NCI-H1417 treated with DMSO at 0.1 percent for 48 hours (cell line): ENCODE measurements around the gene BCL2L12.

Experiments used
- DNase-seq: peaks from one replicate; lab custom pipeline; 2025; lab: John Stamatoyannopoulos, UW

Gene BCL2L12

DNA sequence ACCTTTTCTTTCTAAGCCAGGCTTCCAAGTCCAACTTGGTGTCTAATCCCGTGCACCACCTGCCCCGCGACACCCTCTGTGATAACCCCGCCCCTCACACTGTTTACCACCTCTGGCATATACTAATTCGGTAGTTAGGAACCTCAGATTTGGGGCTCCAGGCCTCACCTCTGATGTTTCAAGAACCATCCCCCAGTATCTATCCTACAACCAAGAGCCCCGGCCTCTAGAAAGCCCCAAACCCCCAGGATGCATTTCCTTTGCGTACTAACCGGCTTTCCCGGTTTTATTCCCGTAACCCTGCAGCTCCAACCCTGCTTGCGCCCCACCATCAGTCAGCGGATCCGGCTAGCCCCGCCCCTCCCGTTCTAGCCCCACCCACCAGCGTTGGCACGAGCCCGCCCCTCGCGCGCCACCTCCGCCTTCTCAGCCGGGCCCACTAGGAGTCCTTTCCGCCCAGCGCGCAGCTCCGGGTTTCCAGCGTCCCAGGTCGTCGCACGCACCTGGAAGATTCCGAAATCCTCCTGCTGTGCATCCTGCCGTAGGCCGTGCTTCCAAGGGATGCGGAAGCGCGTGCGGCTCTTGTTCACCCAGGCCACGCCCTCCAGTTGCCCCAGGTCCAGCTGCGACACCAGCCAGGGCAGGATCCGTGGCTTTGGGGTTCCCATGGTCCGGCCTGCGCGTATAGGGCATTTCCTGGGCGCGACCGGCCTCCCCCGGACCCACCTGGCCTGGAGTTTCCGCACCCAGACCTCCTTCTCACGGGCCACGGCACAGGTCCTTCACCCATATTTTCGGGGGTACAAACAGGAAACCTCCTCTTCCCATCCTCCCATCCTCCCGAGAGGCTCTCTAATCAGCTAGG lies 1.3 kb upstream of the BCL2L12 start:
- DNase-seq, result peak; percentile 26

DNA sequence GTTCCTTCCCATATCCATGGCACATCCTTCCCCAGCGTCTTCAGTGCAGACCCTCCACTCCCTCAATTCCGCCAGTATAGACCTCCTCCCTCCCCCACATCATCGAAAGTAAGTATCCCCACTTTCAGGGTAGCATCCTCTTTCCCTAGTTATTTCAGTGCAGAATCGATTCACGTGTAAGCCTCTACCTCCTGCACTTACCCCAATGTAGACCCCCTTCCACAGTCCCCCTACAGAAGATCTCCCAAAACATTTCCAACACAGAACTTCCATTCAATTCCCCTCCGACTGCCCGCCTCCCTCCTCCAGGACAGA lies 740 bp upstream of the BCL2L12 start:
- DNase-seq, result no peak

DNA sequence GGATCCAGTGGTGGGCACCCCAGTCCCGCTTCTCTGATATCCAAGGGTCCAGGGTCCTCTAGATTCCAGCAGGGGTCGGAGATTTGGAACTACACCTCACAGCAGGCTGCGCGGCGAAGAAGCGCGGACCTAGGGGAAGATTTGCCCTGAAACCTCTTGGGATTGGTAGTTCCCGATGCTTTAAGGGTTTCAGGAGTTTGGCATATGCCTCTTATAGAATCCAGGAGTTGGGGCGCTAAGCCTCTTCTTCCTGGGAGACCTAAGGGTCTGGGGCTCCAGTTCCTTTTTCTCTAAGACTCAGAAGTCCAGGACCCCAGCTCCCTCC lies 349 bp downstream of the BCL2L12 start:
- no peak for DNase-seq

DNA sequence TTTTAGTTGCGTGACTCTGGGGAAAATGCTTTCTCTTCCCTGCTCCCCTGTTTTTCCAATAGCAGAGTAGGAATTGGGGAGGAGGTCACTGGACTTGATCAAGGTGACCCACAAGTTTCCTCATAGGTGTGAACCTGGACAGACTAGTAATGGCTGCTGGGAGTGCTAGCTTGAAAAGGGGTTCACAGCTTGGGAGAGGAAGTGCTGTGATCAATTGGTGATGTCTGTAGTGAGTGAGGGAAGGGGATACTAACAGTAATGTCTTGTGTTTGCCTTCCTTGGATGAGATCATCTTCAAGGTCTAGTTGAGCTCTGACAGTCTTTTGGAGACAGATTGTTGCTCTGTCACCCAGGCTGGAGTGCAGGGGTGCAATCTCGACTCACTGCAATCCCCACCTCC lies 1.7 kb downstream of the BCL2L12 start:
- no peak for DNase-seq

DNA sequence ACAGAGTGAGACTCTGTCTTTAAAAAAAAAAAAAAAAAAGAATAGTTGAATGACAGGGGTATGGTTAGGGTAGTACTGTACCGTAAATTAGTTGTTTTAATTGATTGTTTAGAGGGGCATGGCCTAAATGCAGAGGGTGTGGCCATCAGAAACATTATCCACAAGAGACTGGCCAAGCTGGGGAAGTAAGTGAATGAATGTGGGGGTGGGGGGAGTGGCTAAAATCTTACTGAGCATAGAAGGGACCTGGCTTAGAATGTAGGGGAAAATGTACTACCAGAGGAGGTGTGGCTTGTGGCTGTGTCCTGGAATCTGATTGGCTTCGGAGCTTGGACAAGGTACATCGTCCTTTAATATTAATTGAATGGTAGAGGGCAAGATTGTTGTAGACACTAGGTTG lies 3.8 kb downstream of the BCL2L12 start:
- no peak for DNase-seq

DNA sequence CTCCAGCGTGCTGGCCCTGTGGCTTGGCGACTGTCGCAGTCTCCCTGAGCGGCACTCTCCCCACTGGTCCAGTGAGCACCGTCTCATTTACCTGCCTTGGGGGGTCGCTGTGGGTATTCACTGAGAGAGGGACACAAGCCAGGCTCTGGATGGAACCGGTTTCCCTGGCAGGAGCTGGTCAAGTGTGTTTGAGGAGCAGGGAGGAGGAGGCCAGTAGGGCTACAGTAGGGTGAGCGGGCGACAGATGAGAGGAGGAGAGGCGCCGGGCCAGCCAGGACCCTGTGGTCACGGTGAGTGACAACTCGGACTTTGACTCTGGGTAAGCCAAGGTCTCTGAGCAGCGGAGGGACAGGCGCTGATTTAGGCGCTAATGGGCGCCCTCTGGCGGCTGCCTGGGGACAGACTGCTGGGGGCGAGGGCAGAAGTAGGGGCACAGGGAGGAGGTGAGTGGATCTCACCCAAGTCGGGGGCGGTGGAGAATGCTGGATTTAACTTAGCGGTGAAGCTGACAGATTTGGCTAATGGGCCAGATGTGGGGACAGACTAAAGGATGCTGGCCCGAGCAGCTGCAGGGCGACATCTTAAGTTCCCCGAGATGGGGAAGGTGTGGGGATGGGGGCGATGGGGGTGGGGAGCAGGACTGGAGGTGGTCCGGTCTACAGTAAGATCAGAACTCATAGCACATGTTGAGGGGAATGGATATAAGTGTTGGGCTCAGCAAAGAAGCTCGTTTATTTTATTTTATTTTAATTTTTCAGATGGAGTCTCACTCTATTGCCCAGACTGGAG lies 6.6 kb downstream of the BCL2L12 start:
- DNase-seq, result no peak

DNA sequence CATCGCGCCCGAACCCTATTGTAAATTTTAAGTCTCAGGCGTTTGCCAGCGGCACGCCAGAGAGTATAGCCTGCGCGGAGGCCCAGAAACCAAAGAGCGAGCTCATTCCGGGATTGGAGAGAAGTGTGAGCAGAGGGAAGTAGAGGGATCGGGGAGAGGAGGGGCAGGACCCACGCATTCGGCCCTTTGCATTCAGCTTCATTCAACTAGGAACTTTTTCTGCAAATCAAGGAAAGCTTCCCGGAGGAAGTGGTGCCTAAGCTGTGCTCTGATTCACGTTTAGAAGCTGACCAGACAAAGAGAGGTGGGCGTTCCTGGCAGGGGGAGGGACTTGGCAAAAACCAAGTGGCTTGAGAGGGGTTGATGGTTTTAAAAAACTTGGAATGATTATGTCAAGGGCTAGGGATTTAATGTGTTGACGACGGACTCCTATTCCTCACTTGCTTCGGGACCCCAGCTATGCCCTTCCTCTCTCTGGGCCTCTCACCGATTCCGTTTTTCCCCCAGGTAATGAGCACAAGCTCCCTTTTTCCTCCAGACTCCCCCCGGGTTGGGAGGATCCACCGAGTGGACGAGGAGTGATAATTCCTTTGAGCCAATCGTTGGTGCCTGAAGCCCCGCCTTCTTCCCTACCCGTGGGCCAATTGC lies 10.5 kb downstream of the BCL2L12 start:
- no peak for DNase-seq

DNA sequence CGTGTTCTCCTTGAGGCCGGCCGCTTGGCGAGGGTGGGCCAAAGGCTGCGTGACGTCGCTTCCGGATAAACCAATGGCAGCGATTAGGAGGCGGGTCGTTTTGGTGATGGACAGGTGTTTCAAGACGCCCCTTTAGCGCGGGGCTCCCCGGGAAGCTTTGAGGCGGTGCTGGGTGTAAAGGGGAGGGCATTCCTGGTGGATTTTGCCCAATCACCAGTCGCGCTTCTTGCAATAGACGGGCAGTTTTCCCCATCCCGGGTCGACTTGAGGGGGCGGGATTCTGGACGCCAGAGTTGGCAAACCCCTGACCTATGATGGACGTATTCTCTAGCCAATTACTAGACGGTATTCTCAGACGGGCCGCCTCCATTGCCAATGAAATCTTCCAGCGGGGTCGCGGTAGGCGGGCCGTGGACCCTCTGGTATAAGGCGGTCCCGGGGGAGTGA lies 11.1 kb downstream of the BCL2L12 start:
- peak; percentile 100 for DNase-seq

DNA sequence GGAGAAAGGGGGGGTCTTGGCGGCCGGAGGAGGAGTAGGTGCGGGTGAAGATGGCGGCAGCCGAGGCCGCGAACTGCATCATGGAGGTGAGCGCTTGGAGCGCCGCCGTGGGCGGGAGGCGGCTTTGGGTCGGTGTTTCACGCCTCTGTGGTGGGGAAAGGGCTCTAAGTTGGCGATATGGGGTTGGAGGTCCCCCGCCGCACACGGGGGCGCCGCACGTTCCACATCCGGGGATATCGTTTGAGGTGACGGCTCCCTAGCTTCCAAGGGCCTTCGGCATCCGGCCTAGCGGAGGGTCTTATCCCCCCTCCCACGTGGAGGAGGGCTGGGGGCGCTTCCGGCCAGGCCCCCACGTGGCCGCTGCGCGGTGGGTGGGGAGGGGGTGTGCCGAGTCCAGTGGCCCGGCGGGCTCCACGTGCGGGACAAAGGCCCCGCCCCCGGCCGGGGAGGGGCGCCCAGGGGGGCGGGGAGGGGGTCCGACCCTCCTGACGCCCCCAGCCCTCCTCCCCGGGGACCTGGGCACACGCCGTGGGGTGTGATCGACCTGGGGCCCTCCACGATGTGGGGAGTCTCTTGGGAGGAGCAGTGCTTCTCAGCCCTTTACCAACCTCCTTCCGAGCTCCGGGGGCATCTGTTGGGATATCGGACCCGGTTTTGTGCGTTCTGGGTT lies 11.6 kb downstream of the BCL2L12 start, which contains the start of gene PRMT1:
PRMT1 (plus strand) TSS at position 41 of the 670 bp plus-strand sequence; CDS start at position 51, 10 bp downstream.
- no peak for DNase-seq

DNA sequence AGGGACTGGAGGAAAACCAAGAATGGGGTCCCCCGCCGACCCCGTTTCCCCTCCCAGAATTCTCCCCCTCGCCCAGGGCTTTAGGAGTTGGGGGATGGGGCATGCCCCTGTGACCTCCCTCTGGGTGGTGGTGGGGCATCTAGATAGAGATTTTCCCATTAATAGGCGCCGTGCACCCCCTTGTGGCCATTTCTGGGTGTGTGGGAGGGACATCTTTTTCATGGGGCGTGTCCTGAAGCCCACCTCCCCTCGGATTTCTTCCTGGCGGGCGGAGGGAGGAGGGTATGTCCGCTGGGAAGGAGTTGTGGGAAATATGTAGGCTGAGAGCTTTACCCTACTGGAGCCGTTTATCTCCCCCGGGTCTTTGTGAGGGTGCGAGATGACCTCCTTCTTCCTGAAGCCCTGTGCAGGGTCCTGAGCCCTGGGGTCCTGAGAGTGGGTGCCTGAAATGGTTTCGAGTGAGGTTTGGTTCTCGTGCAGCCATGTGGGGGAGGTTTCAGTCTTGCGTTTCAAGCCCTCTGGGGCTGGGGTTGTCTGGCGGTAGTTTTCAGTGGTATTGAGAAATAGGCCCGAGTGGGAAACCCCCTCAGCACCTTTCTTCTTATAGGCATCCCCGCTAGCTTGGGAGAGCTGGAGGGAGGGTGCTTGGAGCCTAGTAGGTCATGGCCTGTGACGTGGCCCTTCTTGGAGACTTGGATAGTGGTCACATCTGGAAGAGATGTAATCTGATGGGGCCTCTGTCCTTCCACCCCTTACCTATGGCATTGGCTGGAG lies 12.4 kb downstream of the BCL2L12 start:
- no peak for DNase-seq

DNA sequence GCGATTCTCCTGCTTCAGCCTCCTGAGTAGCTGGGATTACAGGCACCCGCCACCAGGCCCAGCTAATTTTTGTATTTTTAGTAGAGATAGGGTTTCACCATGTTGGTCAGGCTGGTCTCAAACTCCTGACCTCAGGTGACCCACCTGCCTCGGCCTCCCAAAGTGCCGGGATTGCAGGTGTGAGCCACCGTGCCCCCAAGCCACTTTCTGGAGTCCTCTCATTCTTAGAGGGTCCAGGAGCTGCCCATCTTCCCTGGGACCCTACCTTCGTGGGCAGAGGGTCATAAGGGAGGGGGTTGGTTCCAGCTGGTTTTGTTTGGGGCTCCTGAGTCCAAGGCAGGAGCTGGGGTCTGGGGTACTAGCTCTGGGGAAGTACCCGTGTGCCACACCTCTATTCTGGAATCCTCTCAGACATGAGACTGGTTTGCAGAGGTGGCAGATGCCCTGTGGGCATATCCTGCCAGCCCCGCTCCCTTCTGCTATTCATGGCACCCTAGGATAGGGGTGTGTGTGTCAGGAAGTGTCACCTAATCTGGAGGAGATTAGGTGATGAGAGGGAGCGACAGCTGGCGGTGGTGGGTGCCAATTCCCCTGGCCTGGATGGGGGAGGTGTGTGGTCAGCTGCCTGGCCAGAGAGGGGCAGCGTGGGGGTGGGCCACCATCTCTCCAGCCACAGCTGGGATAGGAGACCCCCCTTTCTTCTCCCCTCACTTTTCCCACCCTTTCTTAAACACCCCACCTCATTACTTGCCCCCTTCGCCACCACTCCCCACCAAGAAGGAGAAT lies 13.4 kb downstream of the BCL2L12 start:
- DNase-seq, result no peak

DNA sequence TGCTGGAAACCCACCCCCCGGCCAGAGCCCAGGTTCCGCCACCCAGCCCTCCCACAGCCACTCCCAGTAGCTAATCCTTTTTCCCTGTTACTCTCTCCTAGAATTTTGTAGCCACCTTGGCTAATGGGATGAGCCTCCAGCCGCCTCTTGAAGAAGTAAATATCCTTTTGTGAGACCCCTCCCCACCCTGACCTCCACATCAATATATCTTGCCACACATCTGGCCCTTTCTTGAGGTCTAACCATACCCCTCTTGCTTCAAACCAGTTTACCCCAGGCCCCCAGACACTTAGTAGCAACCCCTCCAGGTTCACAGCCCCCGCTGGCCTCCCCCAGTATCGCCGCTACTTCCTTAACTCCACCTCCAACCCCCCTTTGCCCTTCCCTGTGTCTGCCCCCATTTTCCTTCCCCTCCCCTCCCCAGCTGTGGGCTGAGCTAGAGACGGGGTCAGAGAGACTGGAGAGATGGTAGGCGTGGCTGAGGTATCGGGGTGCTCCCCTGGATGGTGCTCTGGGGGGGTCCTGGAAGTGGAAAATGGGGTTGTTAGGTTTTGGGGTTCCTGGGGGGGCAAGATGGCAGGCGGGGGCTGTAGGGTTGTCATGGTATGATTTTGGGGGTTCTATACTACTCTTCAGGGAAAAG lies 14.2 kb downstream of the BCL2L12 start:
- no peak for DNase-seq

DNA sequence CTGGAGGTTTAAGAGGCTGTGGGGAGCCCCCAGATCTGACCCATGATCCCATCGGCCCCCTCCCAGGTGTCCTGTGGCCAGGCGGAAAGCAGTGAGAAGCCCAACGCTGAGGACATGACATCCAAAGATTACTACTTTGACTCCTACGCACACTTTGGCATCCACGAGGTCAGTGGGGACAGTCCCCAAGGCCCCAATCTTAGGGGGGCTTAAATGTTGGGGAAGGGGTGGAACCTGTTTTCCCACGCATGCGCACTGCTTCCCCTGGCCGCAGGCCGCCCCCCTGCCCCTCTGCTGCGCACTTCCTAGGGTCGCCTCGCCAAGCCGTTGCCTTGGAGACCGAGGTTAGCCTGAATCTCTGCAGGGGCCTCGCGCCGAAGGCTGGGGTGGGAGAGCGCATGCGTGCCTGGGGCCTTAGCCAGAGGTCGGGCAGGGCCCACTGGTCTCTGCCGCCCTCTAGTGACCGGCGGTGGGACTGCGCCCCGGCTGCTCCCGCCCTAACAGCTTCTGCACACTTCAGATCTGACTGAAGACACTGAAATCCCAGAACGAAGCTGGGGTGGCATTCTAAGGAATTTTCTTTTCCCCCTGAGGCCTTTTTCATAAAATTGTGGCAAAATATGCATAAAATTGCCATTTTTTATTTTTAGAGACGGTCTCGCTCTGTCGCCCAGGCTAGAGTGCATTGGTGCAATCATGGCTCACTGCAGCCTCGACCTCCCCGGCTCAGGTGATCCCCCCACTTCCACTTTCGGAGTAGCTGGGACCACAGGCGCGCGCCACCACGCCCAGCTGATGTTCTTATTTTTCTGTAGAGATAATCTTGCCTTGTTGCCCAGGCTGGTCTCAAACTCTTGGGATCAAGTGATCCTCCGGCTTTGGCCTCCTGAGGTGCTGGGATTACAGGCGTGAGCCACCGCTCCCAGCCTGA lies 15.0 kb downstream of the BCL2L12 start:
- DNase-seq, result peak; percentile 75

DNA sequence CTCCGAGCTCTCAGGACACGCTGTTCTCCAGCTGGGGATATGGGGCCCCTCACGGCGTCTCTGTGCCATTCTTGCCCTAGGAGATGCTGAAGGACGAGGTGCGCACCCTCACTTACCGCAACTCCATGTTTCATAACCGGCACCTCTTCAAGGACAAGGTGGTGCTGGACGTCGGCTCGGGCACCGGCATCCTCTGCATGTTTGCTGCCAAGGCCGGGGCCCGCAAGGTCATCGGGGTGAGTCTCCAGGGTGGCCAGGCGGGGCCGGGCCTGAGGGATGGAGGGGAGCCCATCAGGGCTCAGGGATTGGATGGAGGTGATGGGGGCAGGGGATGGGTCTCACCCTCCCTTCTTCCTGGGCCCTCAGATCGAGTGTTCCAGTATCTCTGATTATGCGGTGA lies 16.1 kb downstream of the BCL2L12 start:
- no peak for DNase-seq

DNA sequence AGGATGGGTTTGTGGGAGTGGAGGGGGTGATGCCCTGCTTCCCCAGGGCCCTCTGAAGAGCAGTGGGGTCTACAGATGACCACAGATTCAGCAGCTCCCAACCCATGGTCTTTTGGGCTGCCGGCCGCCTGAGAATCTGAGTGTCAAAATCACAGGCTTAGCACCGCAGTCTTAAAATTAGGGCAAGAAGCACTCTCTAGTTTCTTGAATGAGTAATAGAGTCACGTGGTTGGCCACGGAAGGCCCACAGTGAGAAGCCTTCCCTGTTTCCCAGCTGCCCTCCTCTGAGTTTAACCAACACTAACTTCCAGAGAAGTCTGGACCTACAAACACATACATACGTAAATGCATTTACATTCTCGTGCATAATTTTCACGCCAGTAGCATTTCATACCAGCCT lies 16.5 kb downstream of the BCL2L12 start:
- DNase-seq, result no peak

DNA sequence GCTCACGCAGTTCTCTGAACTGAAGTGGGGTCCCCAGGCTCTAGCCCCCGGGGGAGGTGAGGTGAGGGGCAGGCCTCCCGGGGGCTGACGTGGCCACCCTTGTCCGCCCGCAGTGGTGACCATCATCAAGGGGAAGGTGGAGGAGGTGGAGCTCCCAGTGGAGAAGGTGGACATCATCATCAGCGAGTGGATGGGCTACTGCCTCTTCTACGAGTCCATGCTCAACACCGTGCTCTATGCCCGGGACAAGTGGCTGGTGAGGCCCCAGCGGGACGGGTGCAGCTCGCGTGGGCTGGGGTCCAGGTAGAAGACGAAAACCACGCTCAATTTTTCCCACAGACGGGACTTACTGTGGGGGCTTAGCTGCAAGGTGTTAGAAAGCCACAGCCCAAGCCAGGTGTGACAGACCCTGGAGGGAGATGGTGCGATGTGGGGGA lies 18.1 kb downstream of the BCL2L12 start:
- no peak for DNase-seq

DNA sequence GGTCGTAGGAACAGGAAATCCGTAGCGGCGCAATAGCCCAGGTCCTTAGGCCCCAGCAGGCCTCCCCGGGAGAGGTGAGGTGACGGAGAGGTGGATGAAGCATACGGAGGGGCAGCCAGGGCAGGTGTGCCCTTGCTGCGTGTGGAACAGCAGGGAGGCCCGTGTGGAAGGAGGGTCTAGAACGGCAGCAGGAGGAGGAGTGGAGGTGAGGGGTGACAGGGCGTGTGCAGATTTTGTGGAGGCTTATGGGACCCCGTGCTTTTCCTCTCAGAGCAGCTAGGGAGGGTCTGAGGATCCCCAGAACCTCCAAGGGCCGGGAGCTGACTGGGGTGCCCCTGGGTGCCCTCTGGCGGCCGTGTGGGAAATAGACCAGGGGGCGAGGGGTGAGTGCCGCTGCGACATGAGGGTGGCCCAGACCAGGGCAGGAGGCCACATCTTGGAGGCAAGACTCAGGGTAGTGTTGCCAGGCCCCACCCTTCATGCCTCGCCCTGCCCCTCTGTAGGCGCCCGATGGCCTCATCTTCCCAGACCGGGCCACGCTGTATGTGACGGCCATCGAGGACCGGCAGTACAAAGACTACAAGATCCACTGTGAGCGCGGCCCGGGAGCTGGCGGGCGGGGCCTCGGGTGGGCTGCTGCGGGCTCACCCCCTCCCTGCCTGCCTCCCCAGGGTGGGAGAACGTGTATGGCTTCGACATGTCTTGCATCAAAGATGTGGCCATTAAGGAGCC lies 18.7 kb downstream of the BCL2L12 start:
- DNase-seq, result no peak

DNA sequence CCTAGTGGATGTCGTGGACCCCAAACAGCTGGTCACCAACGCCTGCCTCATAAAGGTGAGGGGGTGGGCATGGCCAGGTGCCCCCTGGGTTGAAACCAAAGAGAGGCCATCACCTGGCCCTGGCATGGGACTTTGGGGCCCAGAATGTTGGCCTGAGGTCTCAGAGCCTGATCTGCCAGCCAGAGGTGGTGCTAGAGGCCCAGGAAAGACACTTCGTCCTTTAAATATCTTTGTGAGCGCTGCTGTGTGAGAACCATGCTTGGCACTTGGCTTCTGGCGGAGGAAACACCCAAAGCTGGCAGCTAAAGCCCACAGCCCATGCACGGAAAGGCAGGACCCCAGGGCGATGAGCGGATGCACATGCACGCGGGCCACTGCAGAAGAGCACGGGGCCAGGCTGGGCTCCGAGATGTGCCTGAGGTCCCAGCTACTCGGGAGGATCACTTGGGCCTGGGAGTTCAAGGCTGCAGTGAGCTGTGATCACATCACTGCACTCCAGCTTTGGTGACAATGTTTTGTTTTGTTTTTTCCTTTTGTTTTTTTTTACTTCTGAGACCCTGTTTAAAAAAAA lies 19.3 kb downstream of the BCL2L12 start:
- no peak for DNase-seq
